ENCODE measurements around the gene DMWD. TPM values are rescaled to one million over a fixed set of nuclear protein-coding genes. Genes with fewer than 3 reads are reported as not detected.

DMWD gene
- total and polyA plus RNA-seq, 2 of the 13 experiments (the other 11 are each of a cell fraction or from before 2014, with no cell fraction given), result 10.3 to 14.9 TPM

DNA sequence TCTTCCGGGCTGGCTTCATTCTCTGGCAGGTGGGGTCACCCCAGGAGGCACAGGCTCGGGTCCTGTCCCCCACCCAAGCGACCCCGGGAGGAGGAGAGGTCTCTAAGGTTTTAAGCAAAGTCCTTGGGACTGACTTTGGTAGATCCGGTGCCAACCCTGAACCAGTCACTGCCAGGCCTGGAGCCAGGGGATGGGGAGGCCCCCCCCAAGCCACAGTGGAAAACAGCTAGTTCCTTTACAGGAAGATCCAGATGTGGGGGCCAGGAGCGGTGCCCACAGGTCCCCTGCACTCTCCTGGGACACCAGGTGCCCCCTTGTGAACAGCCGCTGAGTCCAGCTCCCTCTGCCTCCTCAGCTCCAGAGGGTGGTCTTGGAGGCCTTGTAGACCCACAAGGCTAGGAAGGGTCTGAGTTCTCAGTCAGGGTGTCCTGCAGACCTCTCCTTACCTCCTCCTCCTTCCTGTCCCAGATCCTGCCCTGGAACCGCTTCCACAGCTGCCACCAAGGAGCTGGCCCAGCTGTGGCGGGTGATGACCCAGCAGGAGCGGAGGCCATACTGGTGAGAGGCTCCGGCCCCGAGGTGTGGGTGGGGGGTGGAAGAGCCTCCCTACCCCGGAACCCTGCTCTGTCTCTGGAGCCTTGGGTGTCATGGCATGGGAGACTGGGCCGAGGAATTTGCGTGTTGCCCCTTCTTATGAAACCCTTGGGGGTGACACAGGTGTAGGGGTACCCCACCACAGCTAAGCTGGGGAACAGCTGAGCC lies 29.6 kb downstream of the DMWD start:
- Histone ChIP-seq H3K4me2 (ENCODE audit: low read depth, low read length) (no peak overlapping the region), H3K4me3 (replicated peaks in 1 of 3; ENCODE audit: insufficient read depth in 1 of 3, low read depth in 2 of 3, low read length in 3 of 3) (no peak overlapping the region), H3K9ac (ENCODE audit: insufficient read depth, low read depth, low read length) (no peak overlapping the region), H3K27ac (ENCODE audit: extremely low read length, insufficient read depth, low read length) (no peak overlapping the region), H3K4me1 (ENCODE audit: insufficient read depth, low read length) (peaks cover 14% of the 10 kb centered on the region), H4K20me1 (ENCODE audit: insufficient read depth, low read length) (no peaks in the 10 kb centered on the region), H3K27me3 (ENCODE audit: control insufficient read depth in 1 of 2, insufficient read depth in 2 of 2, low read length in 2 of 2) (peaks cover 12 to 29% of the 10 kb centered on the region in 2 experiments; a peak in 4 of 5 replicates), H3K9me3 (ENCODE audit: low read length) (no peaks in the 10 kb centered on the region), H3K36me3 (replicated peaks in 1 of 2; ENCODE audit: control insufficient read depth in 1 of 2, insufficient read depth in 2 of 2, low read length in 2 of 2) (no peaks in the 10 kb centered on the region), H2AFZ (ENCODE audit: low read length) (no peak overlapping the region), H3K79me2 (ENCODE audit: insufficient read depth, low read length) (peaks cover 3% of the 10 kb centered on the region)
- in situ Hi-C loops (cut with HindIII; ENCODE audit: extremely low pct_ligation_motif_present, low pct_unique_long_range_greater_than_20kb) (no loop called here), intact Hi-C loops (cut with micrococcal nuclease; ENCODE audit: unreplicated experiment) (no loop called here)
- POLR2A ChIA-PET, result no interaction called here
- CTCF ChIA-PET (ENCODE audit: low intra/inter-chr PET ratio, low total read pairs), result no interaction called here
- TF ChIP-seq HMG20A (CRISPR knock-in tag; IDR thresholded peaks at IDR 0.05; ENCODE audit: borderline replicate concordance), result no peak
- TF ChIP-seq HNRNPK (IDR thresholded peaks at IDR 0.05; ENCODE audit: low read depth, low read length, poor library complexity, severe bottlenecking), result no peak
- no peak for TF ChIP-seq MTA3 (CRISPR knock-in tag; IDR thresholded peaks at IDR 0.05)
- TF ChIP-seq HHEX (CRISPR knock-in tag; IDR thresholded peaks at IDR 0.05), result no peak
- no peak for TF ChIP-seq ZBTB42 (CRISPR knock-in tag; IDR thresholded peaks at IDR 0.05)
- no peak for TF ChIP-seq ATF2 (CRISPR knock-in tag; IDR thresholded peaks at IDR 0.05)
- TF ChIP-seq ZNF264 (CRISPR knock-in tag; IDR thresholded peaks at IDR 0.05), result no peak
- no peak for TF ChIP-seq CBFB (CRISPR knock-in tag; IDR thresholded peaks at IDR 0.05)
- TF ChIP-seq ZBTB10 (CRISPR knock-in tag; IDR thresholded peaks at IDR 0.05; ENCODE audit: borderline replicate concordance), result no peak
- no peak for TF ChIP-seq CCAR2 (optimal IDR thresholded peaks at IDR 0.05; ENCODE audit: low read depth, low read length)
- no peak for TF ChIP-seq ZNF792 (CRISPR knock-in tag; IDR thresholded peaks at IDR 0.05)
- no peak for TF ChIP-seq ZNF460 (CRISPR knock-in tag; IDR thresholded peaks at IDR 0.05; ENCODE audit: borderline replicate concordance)
- DNase-seq (ENCODE audit: low spot score) (no peak), ATAC-seq (no peak), FAIRE-seq (no peak)
- BruUV-seq (replicated peaks), result no TSS peak
- 0% methylated on average over 1 of the region's 15 CpGs for WGBS (ENCODE audit: low lambda C conversion rate)
